CD4-positive, alpha-beta T cell treated with Interleukin-15 for 4 hours (primary cell): Measurements from ENCODE around the gene PDIA4.
"Not testable (repeated sequence)": the region's sequence is repeated elsewhere in the genome, so short reads cannot be mapped to it uniquely, and the experiment has no call there.

Experiments used
- DNase-seq: peaks from one replicate; pipeline ENCODE4 v3.0.0-alpha.2; 2020; ENCODE audit warnings: low spot score

Gene PDIA4

DNA sequence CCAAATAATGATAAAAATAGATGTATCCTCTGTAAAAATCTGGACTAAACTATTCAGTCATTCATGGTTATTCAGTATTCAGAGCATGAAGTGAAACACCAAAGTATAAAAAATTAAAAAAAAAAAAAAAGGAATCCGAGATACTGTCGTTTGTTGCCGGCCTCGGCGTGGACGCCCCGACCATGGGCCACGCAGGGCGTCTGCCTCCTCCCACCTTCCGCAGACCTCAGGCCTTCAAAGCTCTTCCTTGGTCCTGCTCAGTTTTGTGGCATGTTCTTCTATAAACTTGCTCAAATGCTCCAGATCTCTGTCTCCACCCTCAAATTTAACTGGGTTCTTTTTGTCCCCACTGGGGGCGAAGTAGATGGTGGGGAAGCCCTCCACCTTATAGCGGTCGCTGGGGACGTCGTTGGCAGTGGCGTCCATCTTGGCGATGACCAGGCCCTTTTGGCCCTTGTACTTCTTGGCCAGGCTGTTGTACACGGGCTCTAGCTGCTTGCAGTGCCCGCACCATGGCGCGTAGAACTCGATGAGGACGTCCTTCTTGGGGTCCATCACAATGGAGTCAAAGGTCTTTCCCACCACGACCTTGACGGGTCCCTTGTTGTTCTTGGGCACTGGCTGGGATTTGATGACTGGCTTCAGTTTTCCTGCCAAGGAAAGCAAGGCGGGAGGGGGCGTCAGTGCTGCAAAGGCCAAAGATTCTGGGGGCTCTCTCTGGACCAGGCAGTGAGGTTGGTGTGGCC is 24.6 kb downstream of the PDIA4 start:
- DNase-seq, result no peak

DNA sequence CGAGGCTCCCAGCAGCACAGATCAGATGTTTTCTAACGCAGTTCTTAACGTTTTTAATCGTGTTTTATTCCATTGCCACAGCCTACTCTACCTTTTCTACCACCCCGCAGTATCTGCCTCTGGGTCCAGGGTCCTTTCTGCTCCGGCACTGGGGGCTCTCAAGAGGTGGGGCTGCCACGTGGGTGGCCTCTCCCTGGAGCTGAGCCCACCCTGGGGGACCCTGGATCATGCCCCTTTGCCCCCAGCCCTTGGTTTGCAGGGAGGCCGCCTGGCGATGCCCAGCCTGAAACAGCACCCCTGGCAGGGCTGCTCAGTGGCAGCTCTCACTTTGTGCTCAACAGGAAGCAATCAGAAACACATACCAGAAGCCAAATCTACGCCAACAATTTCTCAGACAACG is 25.3 kb downstream of the PDIA4 start:
- no peak for DNase-seq

DNA sequence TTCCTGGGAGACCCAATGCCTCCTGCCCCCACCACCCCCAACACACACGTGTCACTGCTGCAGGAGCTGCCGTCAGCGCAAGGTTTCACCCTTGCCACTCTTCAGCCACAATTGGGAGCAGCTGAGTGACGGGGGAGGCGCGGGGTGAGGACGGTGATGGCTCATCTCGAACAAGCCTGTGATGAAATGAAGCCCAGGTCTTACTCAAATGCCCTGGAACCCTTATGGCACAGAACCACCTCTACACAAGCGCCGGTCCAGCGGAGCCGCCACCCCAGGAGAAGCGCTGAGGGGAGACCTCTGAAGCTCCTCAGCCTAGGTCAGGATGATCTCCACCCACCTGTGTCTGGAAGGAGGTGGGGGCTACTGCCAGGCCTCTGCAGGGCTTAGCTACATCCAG is 25.7 kb downstream of the PDIA4 start:
- DNase-seq, result no peak

DNA sequence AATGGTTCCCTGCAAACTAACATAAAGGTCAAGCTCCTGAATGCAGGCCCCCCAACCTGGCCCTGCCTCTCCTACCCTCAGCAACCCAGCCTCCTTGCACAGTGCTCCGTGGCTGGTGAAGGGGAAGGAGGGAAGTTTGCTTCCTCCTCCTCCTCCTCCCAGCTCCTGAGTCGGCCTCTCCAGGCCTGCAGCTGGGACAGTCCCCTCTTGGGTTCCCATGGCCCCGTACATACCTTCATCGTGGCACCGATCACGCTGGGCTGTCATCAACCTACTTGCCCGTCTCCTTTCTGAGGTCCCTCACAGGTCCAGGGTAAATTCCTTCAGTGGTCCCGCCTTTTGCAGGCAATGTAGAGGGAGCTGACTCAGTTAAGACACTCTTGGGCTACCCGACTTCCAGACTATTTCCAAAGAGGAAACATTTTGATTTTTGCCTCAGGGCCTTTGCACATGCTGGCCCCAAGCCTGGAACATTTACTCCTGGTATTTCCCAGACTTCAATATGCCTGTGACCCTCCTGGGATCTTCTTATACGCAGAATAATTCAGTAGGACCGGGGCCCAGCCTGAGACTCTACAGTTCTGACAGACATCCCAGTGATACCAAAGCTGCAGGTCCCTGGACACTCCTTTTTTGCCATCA is 26.8 kb downstream of the PDIA4 start:
- no peak for DNase-seq

DNA sequence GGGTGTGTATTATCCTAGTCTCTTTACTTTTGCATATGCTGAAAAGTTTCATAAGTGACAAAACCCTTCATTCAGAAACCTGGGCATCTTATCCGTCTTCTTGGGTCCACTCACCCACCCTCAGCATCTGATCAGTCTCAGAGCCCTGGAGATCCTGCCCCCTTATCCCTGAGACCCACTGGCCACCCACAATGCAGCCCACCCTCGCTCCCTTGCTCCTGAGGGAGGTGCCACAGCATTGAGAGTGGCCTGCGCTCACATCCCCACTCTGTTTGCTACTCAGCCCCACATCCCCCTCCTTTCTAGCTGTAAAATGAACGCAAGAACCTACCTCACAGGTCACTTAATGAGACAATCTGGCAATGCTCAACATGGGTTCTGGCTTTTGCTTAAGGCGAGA is 27.3 kb downstream of the PDIA4 start:
- DNase-seq, result no peak

DNA sequence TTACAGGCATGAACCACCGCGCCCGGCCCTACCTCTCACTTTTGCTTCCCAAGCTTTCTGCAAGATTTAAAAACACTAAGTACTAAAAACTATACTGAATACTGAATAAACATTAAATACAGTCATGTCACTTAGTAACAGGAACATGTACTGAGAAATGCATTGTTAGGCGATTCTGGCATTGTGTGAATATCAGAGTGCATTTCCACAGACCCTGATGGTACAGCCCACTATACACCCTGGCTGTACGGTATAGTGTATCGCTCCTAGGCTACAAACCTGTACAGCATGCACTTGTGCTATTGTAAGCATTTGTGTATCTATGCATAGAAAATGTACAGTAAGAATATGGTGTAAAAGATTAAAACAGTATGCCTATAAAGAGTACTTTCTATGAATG is 29.1 kb downstream of the PDIA4 start:
- DNase-seq, result no peak

DNA sequence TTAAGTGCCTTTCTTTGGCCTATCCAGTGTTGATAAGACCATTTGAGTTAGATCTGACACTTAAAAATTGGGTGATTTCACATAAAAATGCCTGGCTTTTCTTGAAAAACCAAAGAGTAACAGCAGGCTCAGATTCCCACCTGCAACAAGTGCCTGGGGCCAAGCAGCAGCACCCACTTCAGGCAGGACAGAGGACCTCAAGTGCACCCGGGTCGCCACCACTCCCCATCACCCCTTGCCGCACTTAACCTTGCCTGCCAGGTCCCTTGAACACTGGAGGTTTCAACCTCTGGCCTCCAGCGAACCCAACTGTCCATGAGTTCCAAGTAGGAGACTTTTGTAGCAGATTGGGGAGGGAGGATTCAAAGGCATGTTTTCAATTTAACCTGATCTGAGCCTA is 30.8 kb downstream of the PDIA4 start:
- no peak for DNase-seq

DNA sequence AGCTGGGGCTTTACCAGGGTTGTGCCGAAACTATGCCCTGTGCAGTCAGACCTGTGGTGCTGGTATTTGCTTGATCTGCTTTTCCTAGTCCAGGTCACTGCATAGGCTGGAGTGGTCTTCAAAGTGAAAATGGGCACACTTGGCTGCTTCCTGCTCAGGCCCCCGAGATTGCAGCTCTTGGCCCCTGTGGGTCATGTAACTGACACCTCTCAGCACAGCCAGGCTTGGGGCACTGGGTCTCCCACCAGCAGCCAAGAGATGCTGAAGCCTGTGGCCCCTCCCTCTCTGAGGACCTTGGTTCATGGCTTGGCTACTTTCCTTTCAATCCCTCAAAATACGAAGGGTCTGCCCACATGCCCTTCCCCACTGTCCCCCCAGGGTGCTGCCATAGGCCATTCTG is 33.7 kb downstream of the PDIA4 start:
- DNase-seq, result no peak

DNA sequence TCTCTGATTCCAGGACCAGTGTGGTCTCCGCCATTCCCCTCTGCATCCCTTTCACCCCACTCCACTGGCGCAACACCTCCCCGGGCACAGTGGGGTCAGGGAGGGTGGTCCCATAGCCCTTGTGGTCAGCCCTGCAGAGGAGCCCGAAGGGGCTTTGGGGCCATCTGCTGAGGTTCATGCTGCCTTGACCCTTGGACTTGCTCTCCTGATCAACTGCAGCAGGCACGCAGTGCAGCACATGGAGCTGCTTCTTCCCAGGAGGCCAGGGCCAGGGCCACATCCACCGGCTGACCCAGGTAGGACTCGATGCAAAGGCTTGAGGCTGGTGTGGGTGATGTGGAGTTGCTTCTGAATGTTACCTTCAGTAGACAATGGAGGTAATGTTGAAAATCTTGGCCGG is 35.1 kb downstream of the PDIA4 start:
- DNase-seq, result no peak

DNA sequence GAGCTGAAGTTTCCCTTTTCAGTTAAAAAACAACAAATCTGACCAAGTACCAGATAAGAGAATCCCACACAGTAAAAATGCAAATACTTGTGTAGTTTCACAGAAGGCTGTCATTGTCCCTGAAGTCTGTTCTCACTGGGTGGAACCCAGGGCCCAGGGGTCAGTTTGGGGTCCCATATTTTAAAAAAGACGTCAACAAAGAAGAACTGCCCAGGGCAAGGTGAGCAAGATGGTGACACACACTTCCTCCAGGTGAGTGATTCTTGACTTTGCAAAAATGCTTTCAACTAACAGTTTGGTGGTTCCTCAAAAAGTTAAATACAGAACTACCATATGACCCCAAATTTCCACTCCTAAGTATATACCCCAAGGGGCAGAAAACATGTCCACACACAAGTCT is 36.8 kb downstream of the PDIA4 start:
- no peak for DNase-seq

DNA sequence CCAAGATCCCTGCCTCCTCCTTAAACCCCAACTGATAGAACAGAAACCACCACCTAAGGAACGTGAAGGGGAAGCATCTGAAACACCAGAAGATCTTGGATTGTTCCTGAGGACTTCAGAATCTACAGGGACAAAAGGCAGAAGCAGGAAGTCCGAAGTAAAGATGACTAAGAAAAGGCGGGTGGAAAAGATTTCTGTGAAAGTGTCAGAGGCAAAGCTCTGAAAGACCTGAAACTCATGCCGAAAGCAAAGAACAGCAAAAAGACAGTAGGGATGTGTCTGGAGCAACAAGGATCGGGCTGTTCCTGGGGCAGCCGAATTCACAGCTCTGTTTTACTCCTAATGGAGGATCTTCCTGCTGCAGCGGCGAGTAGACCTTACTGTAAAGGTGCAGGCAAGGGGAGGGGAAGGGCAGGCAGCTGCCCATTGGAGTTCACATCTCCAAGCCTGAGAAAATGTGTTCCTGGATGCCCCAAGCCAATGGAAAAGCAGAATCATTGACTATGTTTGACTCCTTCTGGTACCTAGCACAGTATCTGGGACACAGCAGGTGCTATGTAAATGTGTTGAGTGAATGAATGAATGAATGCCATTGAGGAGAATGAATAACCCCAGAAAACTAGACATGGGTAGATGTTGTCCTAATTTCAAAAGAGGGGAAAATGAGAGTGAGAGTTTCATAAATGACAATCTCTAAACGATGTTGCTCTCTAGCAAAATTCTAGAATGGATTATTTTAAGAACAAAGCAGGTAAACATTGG is 40.4 kb downstream of the PDIA4 start:
- DNase-seq, result peak; percentile 15

DNA sequence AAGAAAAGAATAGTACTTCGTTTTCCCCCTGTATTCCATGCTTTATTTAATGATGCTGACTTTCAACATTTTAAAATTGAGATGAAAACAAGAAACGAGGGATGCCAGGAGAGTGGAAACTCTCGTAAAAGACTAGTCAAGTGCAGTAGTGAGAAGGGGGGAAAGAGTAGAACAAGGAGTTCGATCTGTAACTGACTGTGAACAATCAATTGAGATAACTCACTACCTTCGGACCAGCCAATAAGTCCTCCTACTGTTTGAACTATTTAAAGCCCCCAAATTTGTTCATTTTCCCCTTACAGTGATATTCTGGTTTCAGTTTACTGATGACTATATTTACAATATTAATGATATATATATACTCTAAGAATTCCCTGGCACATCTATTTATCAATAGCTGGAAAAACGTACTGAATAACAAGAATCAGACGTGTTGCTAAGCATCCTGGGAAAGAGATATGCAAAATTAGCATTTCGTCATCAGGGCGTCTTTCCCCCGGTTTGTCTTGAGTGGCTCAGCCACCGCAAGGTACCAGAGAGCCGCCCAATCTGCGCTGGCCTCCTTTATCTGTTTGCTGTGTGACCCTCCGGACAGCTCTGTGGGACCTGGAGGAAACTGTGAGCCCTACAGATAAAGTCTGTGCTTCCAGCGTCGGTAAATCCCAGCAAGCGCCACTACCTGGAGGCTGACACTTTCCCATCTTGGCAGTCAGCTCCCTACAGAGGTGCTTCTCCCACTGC is 41.1 kb downstream of the PDIA4 start:
- peak; percentile 84 for DNase-seq

DNA sequence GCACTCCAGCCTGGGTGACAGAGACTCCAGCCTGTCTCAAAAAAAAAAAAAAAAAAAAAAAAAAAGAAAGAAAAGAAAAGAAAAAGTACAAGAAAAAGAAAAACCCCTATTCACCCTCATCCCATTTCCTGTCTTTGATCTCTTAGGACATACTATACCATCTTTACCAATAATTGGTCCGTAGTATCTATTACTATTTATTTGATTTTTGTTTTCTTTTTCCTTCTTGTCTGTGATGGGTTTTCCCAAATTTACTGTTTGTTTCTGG is 41.6 kb downstream of the PDIA4 start:
- DNase-seq, result no peak

DNA sequence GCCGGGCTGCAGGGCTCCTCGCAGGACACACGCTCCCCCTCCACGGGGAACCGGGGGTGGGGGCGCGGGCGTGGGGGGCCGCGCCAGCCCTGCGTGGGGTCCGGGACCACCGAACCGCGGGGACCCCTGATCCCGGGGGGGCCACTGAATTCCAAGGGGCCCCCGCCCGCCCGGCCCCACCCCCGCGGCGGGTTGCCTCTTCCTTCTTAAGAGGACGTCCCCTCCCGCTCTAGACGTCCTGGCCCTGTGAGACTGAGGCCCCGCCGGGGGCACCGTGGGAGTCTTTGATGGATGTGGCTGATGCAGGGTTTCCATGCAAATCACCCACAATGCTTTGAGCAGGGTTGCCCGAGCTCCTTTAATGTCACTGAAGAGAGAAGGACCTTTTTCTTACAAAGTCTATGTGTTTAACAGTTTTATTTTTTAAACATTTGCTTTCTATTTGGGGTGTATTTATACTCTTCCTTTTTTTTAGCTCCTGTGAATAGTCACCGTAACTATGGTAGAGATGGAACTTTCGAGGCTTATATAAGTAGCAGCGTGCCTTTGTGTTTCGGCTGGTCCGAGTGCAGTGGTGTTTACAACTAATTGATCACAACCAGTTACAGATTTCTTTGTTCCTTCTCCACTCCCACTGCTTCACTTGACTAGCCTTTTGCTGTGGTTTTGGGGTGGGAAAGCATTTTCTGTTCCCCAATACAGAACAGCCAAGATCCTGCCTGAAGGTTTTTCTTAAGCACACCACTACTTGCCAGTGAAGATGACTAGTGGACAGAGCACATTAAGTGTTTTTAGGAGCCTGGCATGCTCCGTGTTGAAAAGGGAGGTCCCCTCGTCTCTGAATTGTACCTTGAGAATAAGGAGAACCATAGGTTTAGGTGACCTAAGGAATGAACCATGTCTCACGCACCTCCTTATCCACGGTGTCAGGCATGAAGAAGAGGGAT is 44.8 kb downstream of the PDIA4 start:
- peak; percentile 81 for DNase-seq

DNA sequence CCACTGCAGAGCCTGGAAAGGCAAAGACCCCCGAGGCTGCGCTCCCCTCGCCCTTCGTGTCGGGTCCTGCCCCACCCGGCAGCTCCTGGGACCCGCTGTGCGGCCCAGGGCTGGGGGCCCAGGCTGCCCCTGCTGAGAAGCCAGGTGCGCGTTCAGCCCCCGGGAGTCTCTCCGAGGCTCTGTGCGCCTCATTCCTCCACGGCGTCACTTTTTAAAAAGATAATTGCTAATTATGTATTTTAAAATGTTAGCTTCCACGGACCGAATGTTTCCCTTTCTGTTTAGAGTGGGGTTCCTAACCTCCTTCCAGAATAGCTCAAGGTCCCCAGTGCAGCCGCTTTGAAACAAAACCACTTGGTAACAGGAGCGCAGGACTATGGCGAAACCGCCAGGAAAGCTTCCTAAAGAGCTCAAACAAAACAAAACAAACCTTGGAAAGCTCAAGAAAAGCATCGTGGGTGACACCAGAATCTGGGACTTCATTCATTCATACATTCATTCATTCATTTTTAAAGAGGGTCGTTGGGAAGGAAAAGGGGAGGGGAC is 45.6 kb downstream of the PDIA4 start:
- DNase-seq, result no peak

DNA sequence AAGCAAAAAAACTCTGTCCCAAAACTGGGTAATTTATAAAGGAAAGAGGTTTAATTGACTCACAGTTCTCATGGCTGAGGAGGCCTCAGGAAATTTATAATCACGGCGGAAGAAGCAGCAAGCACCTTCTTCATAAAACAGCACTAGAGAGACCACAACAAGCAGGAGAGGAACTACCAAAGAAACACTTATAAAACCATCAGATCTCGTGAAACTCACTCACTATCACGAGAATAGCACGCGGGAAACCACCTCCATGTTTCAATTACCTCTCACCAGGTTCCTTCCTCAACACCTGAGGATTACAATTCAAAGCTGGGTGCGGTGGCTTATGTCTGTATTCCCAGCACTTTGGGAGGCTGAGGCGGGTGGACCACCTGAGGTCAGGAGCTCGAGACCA is 48.5 kb downstream of the PDIA4 start:
- no peak for DNase-seq

DNA sequence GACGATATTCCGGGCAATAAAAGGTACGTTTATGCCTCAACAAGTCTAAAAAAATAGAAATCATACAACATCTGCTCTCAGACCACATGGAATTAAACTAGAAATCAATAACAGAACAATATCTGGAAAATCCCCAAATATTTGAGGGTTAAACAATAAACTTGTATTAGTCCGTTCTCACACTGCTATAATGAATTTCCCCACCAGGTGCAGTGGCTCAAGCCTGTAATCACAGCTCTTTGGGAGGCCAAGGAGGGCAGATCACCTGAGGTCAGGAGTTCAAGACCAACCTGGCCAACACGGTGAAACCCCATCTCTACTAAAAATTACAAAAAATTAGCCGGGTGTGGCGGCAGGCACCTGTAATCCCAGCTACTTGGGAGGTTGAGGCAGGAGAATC is 49.2 kb downstream of the PDIA4 start:
- DNase-seq, result not testable (repeated sequence)

DNA sequence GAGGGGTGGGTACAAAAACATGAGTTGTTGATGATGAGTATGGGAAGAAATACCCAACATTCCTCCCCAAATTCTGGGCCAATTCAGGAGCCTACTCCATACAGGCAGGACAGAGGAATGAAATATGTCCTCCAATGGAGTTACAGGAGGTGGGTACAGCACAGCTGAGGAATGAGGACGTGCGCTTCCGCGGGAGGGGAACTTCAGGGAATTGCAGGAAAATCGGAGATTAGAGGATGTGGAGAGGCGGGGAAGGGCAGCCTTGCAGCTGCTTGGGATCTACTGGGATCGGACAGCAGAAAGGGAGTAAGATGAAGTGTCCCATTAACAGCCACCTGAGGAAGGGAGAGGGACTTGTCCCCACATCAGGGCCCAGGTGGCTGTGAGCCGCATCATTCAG is 50.2 kb downstream of the PDIA4 start:
- DNase-seq, result no peak

DNA sequence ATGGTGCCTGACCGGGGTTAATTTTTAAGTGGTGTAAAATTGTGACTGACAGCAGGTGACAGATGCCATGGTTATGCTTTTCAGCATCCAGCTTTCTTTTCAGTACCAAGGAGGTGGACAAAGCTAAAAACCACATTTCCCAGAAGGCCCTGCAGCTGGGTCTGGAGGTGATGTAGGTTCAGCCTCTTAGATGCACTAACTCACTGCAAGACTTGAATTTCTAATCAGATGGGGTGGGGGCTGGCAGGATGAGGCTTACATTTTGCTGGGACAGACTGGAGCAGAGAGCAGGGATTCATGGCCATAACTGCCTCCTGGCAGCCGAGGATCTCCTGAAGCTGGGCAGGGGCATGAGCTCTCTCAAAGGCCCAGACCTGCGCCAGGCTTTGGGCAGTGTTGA is 52.4 kb downstream of the PDIA4 start:
- no peak for DNase-seq

DNA sequence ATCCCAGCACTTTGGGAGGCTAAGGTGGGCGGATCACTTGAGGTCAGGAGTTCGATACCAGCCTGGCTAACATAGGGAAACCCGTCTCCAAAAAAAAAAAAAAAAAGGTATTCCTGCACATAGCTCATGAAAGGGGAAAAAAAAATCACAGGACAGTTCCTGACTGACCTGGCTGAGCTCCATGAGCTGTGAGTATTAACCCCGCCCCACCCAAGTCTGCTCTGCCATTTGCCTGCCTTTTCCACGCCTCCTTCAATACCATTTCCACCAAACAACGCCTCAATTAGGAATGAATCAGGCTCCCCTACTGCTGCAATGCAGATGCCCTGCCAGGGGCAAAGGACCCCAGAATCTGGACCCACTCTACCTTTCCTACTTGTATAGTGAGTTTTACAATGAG is 55.0 kb downstream of the PDIA4 start:
- no peak for DNase-seq

DNA sequence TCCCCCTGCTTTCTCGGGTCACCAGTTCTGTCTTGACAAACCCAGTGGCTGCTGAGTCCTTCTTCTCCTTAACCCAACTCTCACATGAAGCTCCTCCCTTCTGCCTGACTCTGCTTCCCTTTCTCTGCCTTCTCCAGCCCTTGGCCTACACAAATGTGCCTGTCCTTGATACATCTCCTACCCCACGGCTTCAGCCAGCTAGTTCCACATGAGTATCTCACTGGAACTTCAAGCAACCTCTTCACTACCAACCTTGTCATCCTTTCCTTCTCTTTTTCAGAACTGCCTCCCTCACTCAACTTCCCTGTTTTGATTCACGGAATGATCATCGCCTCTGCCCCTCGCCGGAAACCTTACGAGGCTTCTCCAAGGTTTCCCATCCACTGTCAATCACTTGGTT is 55.9 kb downstream of the PDIA4 start:
- DNase-seq, result no peak
